GM12878 (cell line): Measurements from ENCODE around the gene KCNMB2.

ENCODE experiments used
- BCL11A ChIP-seq: IDR thresholded peaks from 2 replicates; pipeline ENCODE4 v1.6.1; 2011; ENCODE audit warnings: low read depth, low read length
- CBX3 ChIP-seq: fragments of 200-600 bp; sonication (generic); IDR thresholded peaks from 2 replicates; pipeline ENCODE4 v1.6.1; 2016; ENCODE audit warnings: low read depth, borderline replicate concordance
- CEBPB ChIP-seq, 2 experiments: fragments of 150-350 bp in 1 of 2; IDR thresholded peaks; 2 replicates each; pipeline ENCODE4 v1.6.1; 2012 to 2014; ENCODE audit warnings: low read depth in 2 of 2, low read length in 2 of 2, borderline replicate concordance in 1 of 2, inconsistent platforms in 1 of 2
- CREM ChIP-seq: IDR thresholded peaks from 2 replicates; pipeline ENCODE4 v1.6.1; 2014; ENCODE audit warnings: antibody characterized with exemption, low read depth
- ESRRA ChIP-seq: IDR thresholded peaks from 2 replicates; pipeline ENCODE4 v1.6.1; 2012; ENCODE audit warnings: mild to moderate bottlenecking, low read length, improper control_type of control experiment
- JUNB ChIP-seq: IDR thresholded peaks from 2 replicates; pipeline ENCODE4 v1.6.1; 2016; ENCODE audit warnings: antibody characterized with exemption, mild to moderate bottlenecking
- POLR2A ChIP-seq: IDR thresholded peaks from 2 replicates; pipeline ENCODE4 v1.6.1; 2011; ENCODE audit warnings: low read depth, mild to moderate bottlenecking, low read length
- POLR2AphosphoS5 ChIP-seq: IDR thresholded peaks from 2 replicates; pipeline ENCODE4 v1.6.1; 2011; ENCODE audit warnings: mild to moderate bottlenecking, low read length, inconsistent platforms
- ZSCAN29 ChIP-seq: fragments of 450-650 bp; IDR thresholded peaks from 2 replicates; pipeline ENCODE4 v1.6.1; 2017; ENCODE audit warnings: mild to moderate bottlenecking, moderate library complexity
- TF ChIP-seq, protein P1 (sequence below), 3 experiments: IDR thresholded peaks in 2 of 3; conservative IDR thresholded peaks in 1 of 3; 2 replicates each; pipeline ENCODE4 v1.5.1; 2011; ENCODE audit warnings: low read depth in 3 of 3, low read length in 3 of 3, mild to moderate bottlenecking in 3 of 3, control low read depth in 2 of 3, moderate library complexity in 2 of 3, inconsistent platforms in 1 of 3, mixed read lengths in 1 of 3; ENCODE audit not compliant: control insufficient read depth in 2 of 3, insufficient read depth in 1 of 3; ENCODE audit errors: extremely low read depth in 1 of 3
- TF ChIP-seq, protein P2 (sequence below): fragments of 450-650 bp; IDR thresholded peaks from 2 replicates; pipeline ENCODE4 v1.6.1; 2017; ENCODE audit warnings: antibody characterized with exemption, mild to moderate bottlenecking, moderate library complexity
- TF ChIP-seq, protein P3 (sequence below): fragments of 450-650 bp; formaldehyde crosslinking; IDR thresholded peaks from 2 replicates; pipeline ENCODE4 v1.4.0; 2020; ENCODE audit warnings: mild to moderate bottlenecking, moderate library complexity

DNA sequence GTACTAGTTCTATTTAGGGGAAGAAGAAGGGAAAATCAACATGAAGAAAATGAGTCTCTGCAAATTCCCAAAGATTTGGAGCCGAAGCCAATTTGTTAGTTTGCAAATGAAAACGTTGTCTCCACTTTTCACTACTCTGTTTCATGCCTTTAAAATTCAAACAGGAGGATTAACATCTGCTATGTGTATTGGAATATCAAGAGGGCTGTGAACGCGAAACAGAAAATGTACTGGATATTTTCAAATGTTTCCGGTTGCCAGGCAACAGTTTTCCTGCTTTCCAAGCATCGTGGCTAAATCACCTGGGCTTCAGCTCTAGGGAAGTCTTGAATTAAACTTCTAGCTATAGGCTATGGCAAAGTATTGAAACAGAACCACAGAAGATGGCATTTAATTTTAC lies 172.8 kb downstream of the KCNMB2 start:
- TF ChIP-seq CEBPB (IDR thresholded peaks at IDR 0.05; ENCODE audit: borderline replicate concordance in 1 of 2, low read depth in 2 of 2, low read length in 2 of 2) (no peak), CREM (no peak), JUNB (no peak), POLR2AphosphoS5 (no peak), CBX3 (no peak), ZSCAN29 (no peak), ESRRA (no peak), BCL11A (no peak), POLR2A (no peak)
- TF ChIP-seq, protein P1, sequence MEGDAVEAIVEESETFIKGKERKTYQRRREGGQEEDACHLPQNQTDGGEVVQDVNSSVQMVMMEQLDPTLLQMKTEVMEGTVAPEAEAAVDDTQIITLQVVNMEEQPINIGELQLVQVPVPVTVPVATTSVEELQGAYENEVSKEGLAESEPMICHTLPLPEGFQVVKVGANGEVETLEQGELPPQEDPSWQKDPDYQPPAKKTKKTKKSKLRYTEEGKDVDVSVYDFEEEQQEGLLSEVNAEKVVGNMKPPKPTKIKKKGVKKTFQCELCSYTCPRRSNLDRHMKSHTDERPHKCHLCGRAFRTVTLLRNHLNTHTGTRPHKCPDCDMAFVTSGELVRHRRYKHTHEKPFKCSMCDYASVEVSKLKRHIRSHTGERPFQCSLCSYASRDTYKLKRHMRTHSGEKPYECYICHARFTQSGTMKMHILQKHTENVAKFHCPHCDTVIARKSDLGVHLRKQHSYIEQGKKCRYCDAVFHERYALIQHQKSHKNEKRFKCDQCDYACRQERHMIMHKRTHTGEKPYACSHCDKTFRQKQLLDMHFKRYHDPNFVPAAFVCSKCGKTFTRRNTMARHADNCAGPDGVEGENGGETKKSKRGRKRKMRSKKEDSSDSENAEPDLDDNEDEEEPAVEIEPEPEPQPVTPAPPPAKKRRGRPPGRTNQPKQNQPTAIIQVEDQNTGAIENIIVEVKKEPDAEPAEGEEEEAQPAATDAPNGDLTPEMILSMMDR (IDR thresholded peaks at IDR 0.05 in 2 of 3, conservative IDR thresholded peaks at IDR 0.05 in 1 of 3; ENCODE audit: control insufficient read depth in 2 of 3, extremely low read depth in 1 of 3, insufficient read depth in 1 of 3, low read depth in 3 of 3, low read length in 3 of 3): no peak
- TF ChIP-seq, protein P2, sequence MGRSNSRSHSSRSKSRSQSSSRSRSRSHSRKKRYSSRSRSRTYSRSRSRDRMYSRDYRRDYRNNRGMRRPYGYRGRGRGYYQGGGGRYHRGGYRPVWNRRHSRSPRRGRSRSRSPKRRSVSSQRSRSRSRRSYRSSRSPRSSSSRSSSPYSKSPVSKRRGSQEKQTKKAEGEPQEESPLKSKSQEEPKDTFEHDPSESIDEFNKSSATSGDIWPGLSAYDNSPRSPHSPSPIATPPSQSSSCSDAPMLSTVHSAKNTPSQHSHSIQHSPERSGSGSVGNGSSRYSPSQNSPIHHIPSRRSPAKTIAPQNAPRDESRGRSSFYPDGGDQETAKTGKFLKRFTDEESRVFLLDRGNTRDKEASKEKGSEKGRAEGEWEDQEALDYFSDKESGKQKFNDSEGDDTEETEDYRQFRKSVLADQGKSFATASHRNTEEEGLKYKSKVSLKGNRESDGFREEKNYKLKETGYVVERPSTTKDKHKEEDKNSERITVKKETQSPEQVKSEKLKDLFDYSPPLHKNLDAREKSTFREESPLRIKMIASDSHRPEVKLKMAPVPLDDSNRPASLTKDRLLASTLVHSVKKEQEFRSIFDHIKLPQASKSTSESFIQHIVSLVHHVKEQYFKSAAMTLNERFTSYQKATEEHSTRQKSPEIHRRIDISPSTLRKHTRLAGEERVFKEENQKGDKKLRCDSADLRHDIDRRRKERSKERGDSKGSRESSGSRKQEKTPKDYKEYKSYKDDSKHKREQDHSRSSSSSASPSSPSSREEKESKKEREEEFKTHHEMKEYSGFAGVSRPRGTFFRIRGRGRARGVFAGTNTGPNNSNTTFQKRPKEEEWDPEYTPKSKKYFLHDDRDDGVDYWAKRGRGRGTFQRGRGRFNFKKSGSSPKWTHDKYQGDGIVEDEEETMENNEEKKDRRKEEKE: no peak
- TF ChIP-seq, protein P3, sequence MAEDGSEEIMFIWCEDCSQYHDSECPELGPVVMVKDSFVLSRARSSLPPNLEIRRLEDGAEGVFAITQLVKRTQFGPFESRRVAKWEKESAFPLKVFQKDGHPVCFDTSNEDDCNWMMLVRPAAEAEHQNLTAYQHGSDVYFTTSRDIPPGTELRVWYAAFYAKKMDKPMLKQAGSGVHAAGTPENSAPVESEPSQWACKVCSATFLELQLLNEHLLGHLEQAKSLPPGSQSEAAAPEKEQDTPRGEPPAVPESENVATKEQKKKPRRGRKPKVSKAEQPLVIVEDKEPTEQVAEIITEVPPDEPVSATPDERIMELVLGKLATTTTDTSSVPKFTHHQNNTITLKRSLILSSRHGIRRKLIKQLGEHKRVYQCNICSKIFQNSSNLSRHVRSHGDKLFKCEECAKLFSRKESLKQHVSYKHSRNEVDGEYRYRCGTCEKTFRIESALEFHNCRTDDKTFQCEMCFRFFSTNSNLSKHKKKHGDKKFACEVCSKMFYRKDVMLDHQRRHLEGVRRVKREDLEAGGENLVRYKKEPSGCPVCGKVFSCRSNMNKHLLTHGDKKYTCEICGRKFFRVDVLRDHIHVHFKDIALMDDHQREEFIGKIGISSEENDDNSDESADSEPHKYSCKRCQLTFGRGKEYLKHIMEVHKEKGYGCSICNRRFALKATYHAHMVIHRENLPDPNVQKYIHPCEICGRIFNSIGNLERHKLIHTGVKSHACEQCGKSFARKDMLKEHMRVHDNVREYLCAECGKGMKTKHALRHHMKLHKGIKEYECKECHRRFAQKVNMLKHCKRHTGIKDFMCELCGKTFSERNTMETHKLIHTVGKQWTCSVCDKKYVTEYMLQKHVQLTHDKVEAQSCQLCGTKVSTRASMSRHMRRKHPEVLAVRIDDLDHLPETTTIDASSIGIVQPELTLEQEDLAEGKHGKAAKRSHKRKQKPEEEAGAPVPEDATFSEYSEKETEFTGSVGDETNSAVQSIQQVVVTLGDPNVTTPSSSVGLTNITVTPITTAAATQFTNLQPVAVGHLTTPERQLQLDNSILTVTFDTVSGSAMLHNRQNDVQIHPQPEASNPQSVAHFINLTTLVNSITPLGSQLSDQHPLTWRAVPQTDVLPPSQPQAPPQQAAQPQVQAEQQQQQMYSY (CRISPR knock-in tag): no peak
